AG20443 (cell line): ENCODE results near the gene DACH1.

Experiments used
- DNase-seq: peaks from one replicate; pipeline ENCODE4 v3.0.0; 2012; ENCODE audit warnings: low spot score, mixed read lengths

Gene DACH1

GRCh38 chr13:71624653-71625600 lies 242.1 kb downstream of the DACH1 start:
- no peak for DNase-seq

GRCh38 chr13:71621174-71622124 lies 245.6 kb downstream of the DACH1 start:
- no peak for DNase-seq

- DNase-seq: no peak
Measured at GRCh38 chr13:71619096-71619495, 247.9 kb downstream of the DACH1 start.

GRCh38 chr13:71618159-71618558 lies 248.8 kb downstream of the DACH1 start:
- DNase-seq: no peak

- DNase-seq: no peak
Measured at GRCh38 chr13:71617265-71617664, 249.7 kb downstream of the DACH1 start.

GRCh38 chr13:71613066-71613745 lies 253.8 kb downstream of the DACH1 start:
- no peak for DNase-seq

GRCh38 chr13:71611292-71611691 lies 255.7 kb downstream of the DACH1 start:
- no peak for DNase-seq

- no peak for DNase-seq
Measured at GRCh38 chr13:71610876-71611275, 256.1 kb downstream of the DACH1 start.

GRCh38 chr13:71609271-71609670 lies 257.7 kb downstream of the DACH1 start:
- no peak for DNase-seq

- DNase-seq: no peak
Measured at GRCh38 chr13:71607575-71607974, 259.4 kb downstream of the DACH1 start.

- no peak for DNase-seq
Measured at GRCh38 chr13:71606818-71607217, 260.2 kb downstream of the DACH1 start.

GRCh38 chr13:71605744-71606143 lies 261.3 kb downstream of the DACH1 start:
- no peak for DNase-seq

GRCh38 chr13:71603255-71603654 lies 263.7 kb downstream of the DACH1 start:
- no peak for DNase-seq

- DNase-seq: no peak
Measured at GRCh38 chr13:71602344-71602743, 264.7 kb downstream of the DACH1 start.

GRCh38 chr13:71597150-71597549 lies 269.9 kb downstream of the DACH1 start:
- DNase-seq: no peak

GRCh38 chr13:71596116-71596515 lies 270.9 kb downstream of the DACH1 start:
- DNase-seq: no peak

- no peak for DNase-seq
Measured at GRCh38 chr13:71593566-71593965, 273.4 kb downstream of the DACH1 start.

GRCh38 chr13:71591374-71591773 lies 275.6 kb downstream of the DACH1 start:
- DNase-seq: no peak

- no peak for DNase-seq
Measured at GRCh38 chr13:71590654-71591148, 276.3 kb downstream of the DACH1 start.

GRCh38 chr13:71589032-71589431 lies 278.0 kb downstream of the DACH1 start:
- no peak for DNase-seq

- no peak for DNase-seq
Measured at GRCh38 chr13:71587817-71588216, 279.2 kb downstream of the DACH1 start.

GRCh38 chr13:71587193-71587592 lies 279.8 kb downstream of the DACH1 start:
- no peak for DNase-seq
